Lower lobe of right lung (tissue), 2 donors: ENCODE data around the gene STK33. TPM values are rescaled to one million over a fixed set of nuclear protein-coding genes. Genes with fewer than 3 reads are reported as not detected.

Source experiments
- ATAC-seq, 2 donors: fragments of 200-7000 bp; cut with Tn5 transposase; one replicate each; pipeline ENCODE4 v1.9.1; 2020 to 2022; ENCODE audit warnings: mild to moderate bottlenecking in 2 of 2, moderate library complexity in 2 of 2
- DNase-seq: peaks from one replicate; pipeline ENCODE4 v3.0.0-alpha.2; 2020
- H3K27ac ChIP-seq: fragments of 200-600 bp; one replicate; pipeline ENCODE4 v1.8.0; 2022
- H3K27me3 ChIP-seq: fragments of 200-600 bp; one replicate; pipeline ENCODE4 v1.8.0; 2022; ENCODE audit warnings: low read depth
- H3K36me3 ChIP-seq: fragments of 200-600 bp; one replicate; pipeline ENCODE4 v1.8.0; 2022; ENCODE audit warnings: mild to moderate bottlenecking
- H3K4me1 ChIP-seq: fragments of 200-600 bp; one replicate; pipeline ENCODE4 v1.8.0; 2022
- H3K4me3 ChIP-seq: fragments of 200-600 bp; one replicate; pipeline ENCODE4 v1.8.0; 2022; ENCODE audit warnings: mild to moderate bottlenecking
- H3K9me3 ChIP-seq: fragments of 200-600 bp; one replicate; pipeline ENCODE4 v1.8.0; 2022
- intact Hi-C: fragments of 100-400 bp; cut with DNase I; formaldehyde crosslinking; loops from one replicate; pipeline ENCODE4 v1.11.0; 2022
- total RNA-seq: library from RNA; stranded (reverse); fragmentation: NEBNext Ultra II Directional; extraction: Animal tissue kit (Norgen Biotek cat#: 25700); gene quantifications from one replicate; pipeline ENCODE4 v1.2.1, GENCODE V29; 2021
- TF ChIP-seq, protein P1 (sequence below): fragments of 200-600 bp; IDR thresholded peaks from one replicate; pipeline ENCODE4 v1.8.0; 2022; ENCODE audit warnings: antibody characterized with exemption, mild to moderate bottlenecking
- donor health status: DM: no; HTN: yes; CAD: no; lungs with severe emphysema.

STK33 gene
- total RNA-seq, 1 donor from 2014 or later: 17.3 TPM

DNA sequence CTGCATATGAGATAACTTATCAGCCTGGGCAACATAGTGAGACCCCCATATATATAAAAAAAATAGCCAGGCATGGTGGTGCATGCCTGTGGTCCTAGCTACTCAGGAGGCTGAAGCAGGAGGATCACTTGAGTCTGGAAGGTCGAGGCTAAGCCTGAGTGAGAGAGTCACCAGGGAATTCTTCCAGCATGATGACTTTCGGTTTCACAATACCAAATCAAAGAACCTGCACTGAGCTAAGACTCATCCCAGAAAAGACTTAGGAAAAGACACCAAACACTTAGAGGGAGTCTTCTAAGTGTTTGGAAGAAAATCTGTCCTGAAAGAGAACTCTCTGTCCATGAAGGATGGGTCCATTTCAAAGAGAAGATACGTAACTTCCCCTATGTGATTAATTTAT, 12.7 kb downstream of the STK33 start:
- no peak overlapping the region for H3K4me3 ChIP-seq
- TF ChIP-seq, protein P1, sequence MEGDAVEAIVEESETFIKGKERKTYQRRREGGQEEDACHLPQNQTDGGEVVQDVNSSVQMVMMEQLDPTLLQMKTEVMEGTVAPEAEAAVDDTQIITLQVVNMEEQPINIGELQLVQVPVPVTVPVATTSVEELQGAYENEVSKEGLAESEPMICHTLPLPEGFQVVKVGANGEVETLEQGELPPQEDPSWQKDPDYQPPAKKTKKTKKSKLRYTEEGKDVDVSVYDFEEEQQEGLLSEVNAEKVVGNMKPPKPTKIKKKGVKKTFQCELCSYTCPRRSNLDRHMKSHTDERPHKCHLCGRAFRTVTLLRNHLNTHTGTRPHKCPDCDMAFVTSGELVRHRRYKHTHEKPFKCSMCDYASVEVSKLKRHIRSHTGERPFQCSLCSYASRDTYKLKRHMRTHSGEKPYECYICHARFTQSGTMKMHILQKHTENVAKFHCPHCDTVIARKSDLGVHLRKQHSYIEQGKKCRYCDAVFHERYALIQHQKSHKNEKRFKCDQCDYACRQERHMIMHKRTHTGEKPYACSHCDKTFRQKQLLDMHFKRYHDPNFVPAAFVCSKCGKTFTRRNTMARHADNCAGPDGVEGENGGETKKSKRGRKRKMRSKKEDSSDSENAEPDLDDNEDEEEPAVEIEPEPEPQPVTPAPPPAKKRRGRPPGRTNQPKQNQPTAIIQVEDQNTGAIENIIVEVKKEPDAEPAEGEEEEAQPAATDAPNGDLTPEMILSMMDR: no peak
- H3K4me1 ChIP-seq: no peaks in the 10 kb centered on the region
- H3K9me3 ChIP-seq: no peaks in the 10 kb centered on the region
- ATAC-seq (no peak), DNase-seq (no peak)
- intact Hi-C loops: no loop called here
- H3K27me3 ChIP-seq: no peaks in the 10 kb centered on the region
- no peak overlapping the region for H3K27ac ChIP-seq
- no peaks in the 10 kb centered on the region for H3K36me3 ChIP-seq

DNA sequence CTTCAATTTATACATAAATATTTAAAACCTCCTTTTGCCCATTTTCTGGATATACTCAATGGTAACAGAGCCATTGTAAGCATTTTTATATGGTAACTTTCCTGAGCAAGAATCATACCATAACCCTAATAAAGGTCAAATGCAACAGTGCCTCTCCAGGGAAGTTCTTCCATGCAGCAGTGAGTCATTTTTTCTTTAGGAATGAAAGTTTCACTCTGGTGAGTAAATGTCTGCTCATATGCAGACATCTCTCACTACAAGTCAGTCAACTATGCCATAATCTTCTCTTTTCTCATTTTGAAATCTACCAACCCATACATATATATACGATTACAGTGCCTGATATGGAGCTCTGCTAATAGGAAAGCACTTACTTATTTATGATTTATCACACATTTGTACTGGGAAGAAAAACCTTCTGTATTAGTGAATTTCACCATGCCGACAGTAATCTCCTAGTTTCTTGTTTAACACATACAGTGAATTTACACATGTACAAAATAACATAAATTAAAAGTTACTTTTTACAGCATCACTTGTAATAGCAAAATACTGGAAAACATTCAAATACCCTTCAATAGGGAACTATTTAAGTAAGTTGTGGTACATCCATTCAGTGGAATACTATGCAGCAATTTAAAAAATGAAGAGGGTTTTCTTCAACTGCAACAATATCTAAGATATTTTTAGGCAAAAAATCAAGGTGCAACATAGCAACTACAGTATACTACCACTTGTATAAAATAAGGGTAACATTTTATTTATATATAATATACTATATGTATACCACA, 16.0 kb downstream of the STK33 start:
- DNase-seq: no peak
- Histone ChIP-seq H3K9me3 (no peaks in the 10 kb centered on the region), H3K27me3 (no peaks in the 10 kb centered on the region), H3K27ac (no peak overlapping the region), H3K4me3 (no peak overlapping the region), H3K4me1 (no peaks in the 10 kb centered on the region), H3K36me3 (no peaks in the 10 kb centered on the region)
- intact Hi-C loops: no loop called here
- TF ChIP-seq, protein P1: no peak
- no peak for ATAC-seq

DNA sequence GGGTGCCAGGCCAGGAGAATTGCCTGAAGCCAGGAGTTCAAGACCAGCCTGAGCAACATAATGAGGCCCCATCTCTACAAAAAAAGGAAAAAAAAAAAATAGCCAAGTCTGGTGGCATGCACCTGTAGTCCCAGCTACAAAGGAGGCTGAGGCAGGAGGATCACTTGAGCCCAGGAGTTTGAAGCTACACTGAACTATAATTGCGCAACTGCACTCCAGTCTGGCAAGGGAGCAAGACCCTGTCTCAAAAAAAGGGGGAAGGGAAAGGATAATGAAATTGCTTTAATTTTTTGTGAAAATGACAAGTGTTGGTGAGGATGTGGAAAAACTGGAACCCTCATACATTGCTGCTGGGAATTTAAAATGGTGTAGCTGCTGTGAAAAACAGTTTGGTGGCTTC, 19.2 kb downstream of the STK33 start:
- DNase-seq (no peak), ATAC-seq (no peak)
- Histone ChIP-seq H3K9me3 (no peaks in the 10 kb centered on the region), H3K27me3 (no peaks in the 10 kb centered on the region), H3K27ac (no peak overlapping the region), H3K4me3 (no peak overlapping the region), H3K4me1 (no peaks in the 10 kb centered on the region), H3K36me3 (no peaks in the 10 kb centered on the region)
- TF ChIP-seq, protein P1: no peak
- intact Hi-C loops: no loop called here

DNA sequence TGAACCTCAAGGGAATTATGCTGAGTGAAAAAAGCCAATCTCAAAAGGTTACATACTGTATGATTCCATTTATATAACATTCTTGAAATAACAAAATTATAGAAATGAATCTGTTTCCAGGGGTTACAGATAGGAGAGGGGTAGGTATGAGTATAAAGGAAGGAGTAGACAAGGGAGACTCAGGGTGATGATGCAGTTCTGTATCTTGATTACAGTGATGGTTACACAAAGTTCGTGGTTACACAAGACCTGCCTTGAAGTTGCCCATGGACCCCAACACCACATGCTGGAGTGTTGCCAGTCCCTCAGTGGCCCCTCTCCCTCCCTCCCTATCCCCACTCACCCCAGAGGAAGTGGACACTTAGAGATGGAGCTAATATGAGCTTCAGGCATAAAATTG, 20.3 kb downstream of the STK33 start:
- TF ChIP-seq, protein P1: no peak
- intact Hi-C loops: no loop called here
- ATAC-seq (no peak), DNase-seq (no peak)
- no peaks in the 10 kb centered on the region for H3K9me3 ChIP-seq
- no peaks in the 10 kb centered on the region for H3K27me3 ChIP-seq
- no peak overlapping the region for H3K4me3 ChIP-seq
- no peak overlapping the region for H3K27ac ChIP-seq
- H3K36me3 ChIP-seq: no peaks in the 10 kb centered on the region
- no peaks in the 10 kb centered on the region for H3K4me1 ChIP-seq

DNA sequence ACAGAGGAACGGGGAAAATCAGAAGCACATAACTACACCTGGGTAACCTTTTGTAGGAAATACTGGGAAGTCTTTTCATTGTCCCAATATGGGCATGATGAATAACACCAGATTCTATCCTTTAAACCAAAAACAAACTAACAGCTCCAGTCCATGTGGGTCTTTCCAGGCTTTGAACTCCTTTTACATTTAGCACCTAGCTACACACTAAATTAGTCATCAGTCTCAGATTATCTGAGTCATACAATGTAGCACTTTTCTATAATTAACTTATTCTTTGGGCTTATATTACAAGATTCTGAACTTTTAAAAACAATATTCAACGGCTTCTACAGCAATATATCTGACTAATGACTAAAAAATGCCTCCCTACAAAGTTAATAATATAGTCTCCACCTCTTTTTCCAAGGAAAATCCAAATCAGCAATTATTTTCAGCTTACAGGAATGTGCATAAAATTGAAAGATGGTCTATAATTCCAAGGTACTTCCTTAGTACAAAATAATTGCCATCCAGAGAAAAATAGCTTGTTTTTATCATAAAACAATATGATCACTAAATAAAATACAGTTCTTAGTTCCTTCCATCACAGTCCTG, 26.3 kb downstream of the STK33 start:
- TF ChIP-seq, protein P1: no peak
- H3K36me3 ChIP-seq: no peaks in the 10 kb centered on the region
- no peak for ATAC-seq
- H3K4me1 ChIP-seq: no peaks in the 10 kb centered on the region
- no peak overlapping the region for H3K27ac ChIP-seq
- DNase-seq: no peak
- H3K4me3 ChIP-seq: no peak overlapping the region
- no peaks in the 10 kb centered on the region for H3K9me3 ChIP-seq
- no peaks in the 10 kb centered on the region for H3K27me3 ChIP-seq
- intact Hi-C loops: no loop called here
